H1 (cell line): ENCODE measurements around the gene KLHL26.

Experiments used
- EGR1 ChIP-seq: IDR thresholded peaks from 2 replicates; pipeline ENCODE4 v1.6.1; 2011; ENCODE audit warnings: low read depth, low read length, borderline replicate concordance
- FOSL1 ChIP-seq: IDR thresholded peaks from 2 replicates; pipeline ENCODE4 v1.6.1; 2011; ENCODE audit warnings: mild to moderate bottlenecking, low read depth, low read length, moderate library complexity; ENCODE audit not compliant: insufficient read depth
- GABPA ChIP-seq: IDR thresholded peaks from 2 replicates; pipeline ENCODE4 v1.6.1; 2011; ENCODE audit warnings: mild to moderate bottlenecking, low read length, moderate library complexity, borderline replicate concordance; ENCODE audit not compliant: insufficient read depth
- GTF2F1 ChIP-seq: IDR thresholded peaks from 2 replicates; pipeline ENCODE4 v1.6.1; 2012; ENCODE audit warnings: low read depth, low read length, improper control_type of control experiment, borderline replicate concordance
- POLR2A ChIP-seq, 2 experiments: IDR thresholded peaks; 1 replicate in 1 of 2; 2 replicates in 1 of 2; pipeline ENCODE4 v1.6.1; 2011; ENCODE audit warnings: low read depth in 2 of 2, low read length in 2 of 2, mild to moderate bottlenecking in 2 of 2; ENCODE audit errors: control extremely low read depth in 1 of 2
- TAF1 ChIP-seq: IDR thresholded peaks from 2 replicates; pipeline ENCODE4 v1.6.1; 2011; ENCODE audit warnings: mild to moderate bottlenecking, low read depth, low read length
- TF ChIP-seq, protein P1 (sequence below), 3 experiments: IDR thresholded peaks; 1 replicate in 2 of 3; 2 replicates in 1 of 3; pipeline versions ENCODE4 v1.5.1 to v1.6.1; 2011; ENCODE audit warnings: low read length in 3 of 3, mild to moderate bottlenecking in 3 of 3, inconsistent platforms in 2 of 3, low read depth in 1 of 3, moderate library complexity in 1 of 3; ENCODE audit not compliant: insufficient read depth in 1 of 3; ENCODE audit errors: control extremely low read depth in 1 of 3
- TF ChIP-seq, protein P2 (sequence below): IDR thresholded peaks from 2 replicates; pipeline ENCODE4 v1.6.1; 2012; ENCODE audit warnings: inconsistent platforms

DNA sequence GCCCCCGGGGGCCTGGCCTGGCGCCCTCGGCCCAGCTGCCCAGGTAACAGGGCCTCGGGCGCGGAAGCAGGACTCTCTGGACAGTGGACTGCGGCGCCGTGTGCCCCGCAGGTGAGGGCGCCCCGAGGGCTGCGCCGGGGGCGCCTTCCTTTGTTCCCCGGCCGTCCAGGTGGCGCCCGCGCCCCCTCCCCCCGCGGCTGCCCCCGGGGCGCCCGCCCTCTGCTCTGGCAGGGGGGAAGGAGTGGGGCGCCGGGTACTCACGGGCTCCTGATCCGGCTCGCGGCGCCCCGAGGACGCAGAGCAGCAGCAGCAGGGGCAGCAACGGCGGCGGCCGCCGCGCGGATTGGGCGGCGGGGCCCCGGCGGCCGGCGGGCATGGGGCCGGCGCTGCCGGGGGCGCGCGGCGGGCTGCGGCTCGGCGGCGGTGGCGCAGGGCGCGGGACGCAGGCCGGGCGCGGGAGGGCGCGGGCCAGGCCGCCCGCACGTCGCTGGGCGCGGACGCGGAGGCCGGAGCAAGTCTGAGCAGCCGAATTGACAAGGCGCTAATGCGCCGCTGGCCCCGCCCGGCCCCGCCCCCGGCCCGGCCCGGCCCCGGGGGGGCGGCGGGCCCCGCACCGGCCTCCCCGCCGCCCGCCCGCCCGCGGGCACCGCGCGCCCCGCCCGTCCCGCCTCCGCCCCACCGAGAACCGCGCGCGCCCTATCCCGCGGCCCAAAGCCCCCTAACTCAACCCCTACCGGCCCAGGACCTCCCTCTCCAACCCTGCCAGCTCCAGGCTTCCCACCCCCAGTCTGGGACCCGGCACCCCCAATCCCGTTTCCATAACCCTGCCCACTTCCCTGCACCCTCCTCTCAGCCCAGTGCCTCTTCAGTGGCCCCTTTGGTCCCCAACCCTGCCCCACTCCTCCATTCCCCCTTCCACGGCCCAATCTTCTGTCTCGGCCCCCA, 30.3 kb upstream of the KLHL26 start, which contains the start of gene CRLF1:
- no peak for TF ChIP-seq GTF2F1
- no peak for TF ChIP-seq FOSL1
- TF ChIP-seq POLR2A (IDR thresholded peaks at IDR 0.05; ENCODE audit: control extremely low read depth in 1 of 2, low read depth in 2 of 2, low read length in 2 of 2): no peak
- TF ChIP-seq, protein P1, sequence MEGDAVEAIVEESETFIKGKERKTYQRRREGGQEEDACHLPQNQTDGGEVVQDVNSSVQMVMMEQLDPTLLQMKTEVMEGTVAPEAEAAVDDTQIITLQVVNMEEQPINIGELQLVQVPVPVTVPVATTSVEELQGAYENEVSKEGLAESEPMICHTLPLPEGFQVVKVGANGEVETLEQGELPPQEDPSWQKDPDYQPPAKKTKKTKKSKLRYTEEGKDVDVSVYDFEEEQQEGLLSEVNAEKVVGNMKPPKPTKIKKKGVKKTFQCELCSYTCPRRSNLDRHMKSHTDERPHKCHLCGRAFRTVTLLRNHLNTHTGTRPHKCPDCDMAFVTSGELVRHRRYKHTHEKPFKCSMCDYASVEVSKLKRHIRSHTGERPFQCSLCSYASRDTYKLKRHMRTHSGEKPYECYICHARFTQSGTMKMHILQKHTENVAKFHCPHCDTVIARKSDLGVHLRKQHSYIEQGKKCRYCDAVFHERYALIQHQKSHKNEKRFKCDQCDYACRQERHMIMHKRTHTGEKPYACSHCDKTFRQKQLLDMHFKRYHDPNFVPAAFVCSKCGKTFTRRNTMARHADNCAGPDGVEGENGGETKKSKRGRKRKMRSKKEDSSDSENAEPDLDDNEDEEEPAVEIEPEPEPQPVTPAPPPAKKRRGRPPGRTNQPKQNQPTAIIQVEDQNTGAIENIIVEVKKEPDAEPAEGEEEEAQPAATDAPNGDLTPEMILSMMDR (IDR thresholded peaks at IDR 0.05; ENCODE audit: control extremely low read depth in 1 of 3, insufficient read depth in 1 of 3, low read depth in 1 of 3, low read length in 3 of 3): no peak
- TF ChIP-seq GABPA: no peak
- TF ChIP-seq TAF1: no peak
- no peak for TF ChIP-seq EGR1
- TF ChIP-seq, protein P2, sequence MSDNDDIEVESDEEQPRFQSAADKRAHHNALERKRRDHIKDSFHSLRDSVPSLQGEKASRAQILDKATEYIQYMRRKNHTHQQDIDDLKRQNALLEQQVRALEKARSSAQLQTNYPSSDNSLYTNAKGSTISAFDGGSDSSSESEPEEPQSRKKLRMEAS: no peak
